22Rv1 (cell line): ENCODE measurements around the gene LRP1-AS.

ENCODE experiments used
- CTCF ChIP-seq: fragments of 450-650 bp; IDR thresholded peaks from 2 replicates; pipeline ENCODE4 v1.5.1; 2017; ENCODE audit warnings: mild to moderate bottlenecking
- ZFX ChIP-seq: fragments of 450-650 bp; IDR thresholded peaks from 2 replicates; pipeline ENCODE4 v1.6.1; 2017; ENCODE audit warnings: antibody characterized with exemption, borderline replicate concordance

- no peak for TF ChIP-seq CTCF
- no peak for TF ChIP-seq ZFX
Measured at GRCh38 chr12:57116580-57117281, 30.7 kb downstream of the LRP1-AS start.
